ENCODE results near the gene NKD1.

Gene NKD1

GRCh38 chr16:50599494-50599893 lies 51.3 kb downstream of the NKD1 start:
- H3K4me3 Mint-ChIP-seq = no peak overlapping the region
- no peaks in the 10 kb centered on the region for H3K9me3 Mint-ChIP-seq
- no peak for ATAC-seq
- no peaks in the 10 kb centered on the region for H3K36me3 Mint-ChIP-seq
- no peak overlapping the region for H3K27ac Mint-ChIP-seq
- H3K27me3 Mint-ChIP-seq = no peaks in the 10 kb centered on the region
- H3K4me1 Mint-ChIP-seq = no peaks in the 10 kb centered on the region

DNA sequence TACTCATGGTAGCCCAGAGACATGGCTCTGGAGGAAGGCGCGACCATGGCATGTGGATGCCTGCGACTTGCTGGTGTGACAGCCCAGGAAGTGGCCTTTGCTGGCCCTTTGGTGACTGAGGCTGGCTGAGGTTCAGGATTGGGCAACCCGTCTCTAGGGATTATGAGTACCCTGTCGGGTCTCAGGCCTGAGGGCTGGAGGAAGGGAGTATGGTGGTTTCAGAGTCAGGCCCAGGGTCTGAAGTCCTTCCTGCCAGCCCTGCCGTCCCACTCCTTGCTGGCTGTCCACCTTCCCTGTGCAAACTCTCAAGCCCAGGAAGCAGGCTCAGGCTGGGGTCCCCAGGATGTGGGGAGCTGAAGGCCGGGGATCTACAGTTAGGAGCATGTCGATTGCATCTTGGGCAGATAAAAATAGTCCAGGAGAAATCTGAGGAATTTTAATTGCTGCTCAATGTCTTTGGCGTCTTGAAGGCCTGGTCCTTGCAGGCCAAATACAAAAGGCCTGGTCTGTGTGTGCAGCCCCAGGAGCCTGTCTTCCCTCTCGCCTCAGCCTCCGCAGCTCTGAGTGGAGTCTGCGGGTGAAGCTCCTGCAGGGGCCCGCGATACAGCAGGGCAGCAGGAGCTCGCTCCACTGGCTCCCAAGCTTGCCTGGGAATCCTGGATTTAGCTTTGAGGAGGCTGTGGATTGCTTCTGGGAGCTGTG lies 52.5 kb downstream of the NKD1 start:
- H3K4me1 Mint-ChIP-seq = no peaks in the 10 kb centered on the region
- ATAC-seq = no peak
- no peaks in the 10 kb centered on the region for H3K36me3 Mint-ChIP-seq
- no peak overlapping the region for H3K4me3 Mint-ChIP-seq
- no peak overlapping the region for H3K27ac Mint-ChIP-seq
- no peaks in the 10 kb centered on the region for H3K27me3 Mint-ChIP-seq
- H3K9me3 Mint-ChIP-seq = no peaks in the 10 kb centered on the region

- H3K36me3 Mint-ChIP-seq = no peaks in the 10 kb centered on the region
- ATAC-seq = no peak
- H3K4me1 Mint-ChIP-seq = no peaks in the 10 kb centered on the region
- H3K9me3 Mint-ChIP-seq = no peaks in the 10 kb centered on the region
- H3K4me3 Mint-ChIP-seq = no peak overlapping the region
- no peaks in the 10 kb centered on the region for H3K27me3 Mint-ChIP-seq
- H3K27ac Mint-ChIP-seq = no peak overlapping the region
Measured at GRCh38 chr16:50601341-50601740, 53.1 kb downstream of the NKD1 start.

- Mint-ChIP-seq H3K4me1 (no peaks in the 10 kb centered on the region), H3K27me3 (no peaks in the 10 kb centered on the region), H3K4me3 (no peak overlapping the region), H3K36me3 (no peaks in the 10 kb centered on the region), H3K9me3 (no peaks in the 10 kb centered on the region), H3K27ac (no peak overlapping the region)
- ATAC-seq = no peak
Measured at GRCh38 chr16:50602126-50602525, 53.9 kb downstream of the NKD1 start.

DNA sequence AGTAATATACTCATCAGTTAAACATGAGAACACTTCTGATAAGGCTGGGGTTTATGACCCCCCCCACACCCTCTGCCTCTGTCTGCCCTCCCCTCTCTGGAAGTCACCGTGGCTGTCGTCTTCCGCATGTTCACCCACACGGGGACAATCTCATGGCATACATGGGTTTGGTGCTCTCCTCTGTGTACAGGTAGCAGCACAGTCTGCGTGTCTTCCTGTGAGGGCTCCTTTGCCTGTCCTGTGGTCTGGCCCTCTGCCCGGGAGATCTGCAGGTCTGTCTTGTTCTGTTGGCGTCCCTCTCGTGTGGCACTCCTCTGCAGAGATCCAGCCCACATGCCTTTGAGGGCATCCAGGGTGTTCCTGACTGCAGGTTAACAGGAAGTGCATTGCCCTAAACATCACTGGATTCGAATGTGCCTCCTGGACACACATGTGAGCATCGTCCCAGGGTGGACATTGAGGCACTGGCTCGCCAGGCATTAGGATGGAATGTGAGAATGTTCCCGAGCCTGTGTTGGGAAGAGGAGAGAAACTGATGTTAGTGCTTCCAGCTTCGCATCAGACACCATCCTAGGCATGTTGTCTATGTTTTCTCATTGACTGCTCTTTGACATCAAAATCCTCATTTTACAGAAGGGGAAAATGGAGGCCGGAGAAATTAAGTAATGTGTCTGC lies 54.5 kb downstream of the NKD1 start:
- no peaks in the 10 kb centered on the region for H3K36me3 Mint-ChIP-seq
- H3K4me1 Mint-ChIP-seq = no peaks in the 10 kb centered on the region
- ATAC-seq = no peak
- no peaks in the 10 kb centered on the region for H3K9me3 Mint-ChIP-seq
- no peak overlapping the region for H3K4me3 Mint-ChIP-seq
- no peaks in the 10 kb centered on the region for H3K27me3 Mint-ChIP-seq
- H3K27ac Mint-ChIP-seq = no peak overlapping the region

- H3K4me1 Mint-ChIP-seq = no peaks in the 10 kb centered on the region
- no peaks in the 10 kb centered on the region for H3K36me3 Mint-ChIP-seq
- ATAC-seq = no peak
- H3K27me3 Mint-ChIP-seq = no peaks in the 10 kb centered on the region
- H3K27ac Mint-ChIP-seq = no peak overlapping the region
- H3K4me3 Mint-ChIP-seq = no peak overlapping the region
- H3K9me3 Mint-ChIP-seq = no peaks in the 10 kb centered on the region
Measured at GRCh38 chr16:50603206-50604064, 55.2 kb downstream of the NKD1 start.

DNA sequence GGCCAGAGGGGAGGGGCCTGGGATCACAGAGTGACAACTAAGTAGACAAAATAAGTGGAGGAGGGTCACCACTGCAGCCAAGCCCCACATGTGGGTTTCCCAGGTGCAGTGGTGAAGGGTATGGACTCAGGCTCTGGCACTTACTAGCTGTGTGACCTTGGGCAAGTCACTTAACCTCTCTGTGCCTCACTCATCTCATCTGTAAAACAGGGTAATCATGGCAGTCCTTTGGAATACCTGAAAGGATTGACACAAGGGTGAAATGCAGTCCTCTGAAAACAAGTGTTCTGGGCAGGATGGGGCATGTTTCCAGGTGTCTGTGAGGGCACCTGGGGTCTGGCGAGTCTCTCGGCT lies 55.8 kb downstream of the NKD1 start:
- H3K27me3 Mint-ChIP-seq = no peaks in the 10 kb centered on the region
- no peak overlapping the region for H3K4me3 Mint-ChIP-seq
- no peak for ATAC-seq
- no peaks in the 10 kb centered on the region for H3K9me3 Mint-ChIP-seq
- H3K4me1 Mint-ChIP-seq = no peaks in the 10 kb centered on the region
- no peaks in the 10 kb centered on the region for H3K36me3 Mint-ChIP-seq
- no peak overlapping the region for H3K27ac Mint-ChIP-seq

GRCh38 chr16:50604610-50605009 lies 56.4 kb downstream of the NKD1 start:
- Mint-ChIP-seq H3K27me3 (no peaks in the 10 kb centered on the region), H3K27ac (no peak overlapping the region), H3K4me1 (no peaks in the 10 kb centered on the region), H3K4me3 (no peak overlapping the region), H3K9me3 (no peaks in the 10 kb centered on the region), H3K36me3 (no peaks in the 10 kb centered on the region)
- no peak for ATAC-seq

DNA sequence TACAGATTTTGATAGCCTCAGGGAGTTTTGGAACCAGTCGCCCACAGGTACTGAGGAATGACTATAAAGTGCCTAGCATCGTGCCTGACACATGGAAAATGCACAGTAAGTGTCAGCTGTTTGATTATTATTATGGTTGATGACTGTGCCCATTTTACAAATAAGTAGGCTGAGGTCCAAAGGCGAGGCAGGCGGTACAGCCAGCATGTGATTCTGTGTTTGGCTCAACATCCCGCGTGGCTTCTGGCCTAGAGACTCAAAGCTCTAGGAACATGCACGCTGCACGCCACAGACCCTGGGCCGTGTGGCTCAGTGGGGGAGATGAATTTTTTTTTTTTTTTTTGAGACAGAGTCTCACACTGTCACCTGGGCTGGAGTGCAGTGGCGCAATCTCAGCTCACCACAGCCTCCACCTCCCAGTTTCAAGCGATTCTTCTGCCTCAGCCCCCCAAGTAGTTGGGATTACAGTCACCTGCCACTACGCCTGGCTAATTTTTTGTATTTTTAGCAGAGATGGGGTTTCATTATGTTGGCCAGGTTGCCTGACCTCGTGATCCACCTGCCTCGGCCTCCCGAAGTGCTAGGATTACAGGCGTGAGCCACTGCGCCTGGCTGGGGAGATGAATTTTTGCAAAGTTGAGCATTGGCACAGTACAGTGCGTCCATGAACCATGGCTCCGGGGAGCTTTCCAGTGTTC lies 57.7 kb downstream of the NKD1 start:
- Mint-ChIP-seq H3K36me3 (no peaks in the 10 kb centered on the region), H3K9me3 (no peaks in the 10 kb centered on the region), H3K4me1 (no peaks in the 10 kb centered on the region), H3K4me3 (no peak overlapping the region), H3K27ac (no peak overlapping the region), H3K27me3 (no peaks in the 10 kb centered on the region)
- no peak for ATAC-seq

DNA sequence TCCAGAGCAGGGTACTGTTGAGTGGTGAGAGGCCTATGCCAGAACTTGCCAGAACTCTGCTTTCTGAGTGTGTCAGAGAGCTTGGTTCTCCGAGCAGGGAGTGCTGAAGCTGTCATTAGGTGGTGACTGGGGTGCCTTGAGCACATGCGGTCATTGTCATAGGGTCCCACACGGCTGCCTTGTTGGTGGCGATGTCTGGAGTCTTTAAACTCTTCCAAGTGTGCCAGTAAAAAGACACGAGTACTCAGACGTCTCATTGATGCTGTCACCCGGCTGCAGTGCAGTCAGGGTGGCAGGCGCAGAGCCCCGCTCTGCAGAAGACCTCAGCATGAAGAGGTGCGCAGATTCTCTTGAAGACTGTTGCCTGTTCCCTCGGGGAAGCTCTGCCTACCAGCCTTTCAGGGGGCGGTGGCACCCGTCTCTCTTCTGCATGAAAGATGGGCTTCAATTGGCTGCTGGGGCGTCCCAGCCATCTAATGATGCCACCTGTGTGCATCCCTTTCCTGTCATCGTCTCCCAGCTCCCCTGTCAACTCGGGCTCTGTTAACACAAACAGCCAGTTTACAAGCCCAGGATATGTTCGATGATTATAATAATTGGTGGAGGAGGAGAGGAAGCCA lies 58.3 kb downstream of the NKD1 start:
- ATAC-seq = no peak
- H3K27ac Mint-ChIP-seq = no peak overlapping the region
- no peaks in the 10 kb centered on the region for H3K27me3 Mint-ChIP-seq
- H3K36me3 Mint-ChIP-seq = no peaks in the 10 kb centered on the region
- no peak overlapping the region for H3K4me3 Mint-ChIP-seq
- no peaks in the 10 kb centered on the region for H3K4me1 Mint-ChIP-seq
- no peaks in the 10 kb centered on the region for H3K9me3 Mint-ChIP-seq

- Mint-ChIP-seq H3K27ac (no peak overlapping the region), H3K4me1 (no peaks in the 10 kb centered on the region), H3K4me3 (no peak overlapping the region), H3K36me3 (no peaks in the 10 kb centered on the region), H3K9me3 (no peaks in the 10 kb centered on the region), H3K27me3 (peaks cover 1% of the 10 kb centered on the region)
- no peak for ATAC-seq
Measured at GRCh38 chr16:50607051-50607431, 58.8 kb downstream of the NKD1 start.

GRCh38 chr16:50607447-50607846 lies 59.3 kb downstream of the NKD1 start:
- H3K4me1 Mint-ChIP-seq = no peaks in the 10 kb centered on the region
- H3K27me3 Mint-ChIP-seq = peaks cover 5% of the 10 kb centered on the region
- H3K4me3 Mint-ChIP-seq = no peak overlapping the region
- no peak overlapping the region for H3K27ac Mint-ChIP-seq
- no peak for ATAC-seq
- no peaks in the 10 kb centered on the region for H3K9me3 Mint-ChIP-seq
- H3K36me3 Mint-ChIP-seq = no peaks in the 10 kb centered on the region

DNA sequence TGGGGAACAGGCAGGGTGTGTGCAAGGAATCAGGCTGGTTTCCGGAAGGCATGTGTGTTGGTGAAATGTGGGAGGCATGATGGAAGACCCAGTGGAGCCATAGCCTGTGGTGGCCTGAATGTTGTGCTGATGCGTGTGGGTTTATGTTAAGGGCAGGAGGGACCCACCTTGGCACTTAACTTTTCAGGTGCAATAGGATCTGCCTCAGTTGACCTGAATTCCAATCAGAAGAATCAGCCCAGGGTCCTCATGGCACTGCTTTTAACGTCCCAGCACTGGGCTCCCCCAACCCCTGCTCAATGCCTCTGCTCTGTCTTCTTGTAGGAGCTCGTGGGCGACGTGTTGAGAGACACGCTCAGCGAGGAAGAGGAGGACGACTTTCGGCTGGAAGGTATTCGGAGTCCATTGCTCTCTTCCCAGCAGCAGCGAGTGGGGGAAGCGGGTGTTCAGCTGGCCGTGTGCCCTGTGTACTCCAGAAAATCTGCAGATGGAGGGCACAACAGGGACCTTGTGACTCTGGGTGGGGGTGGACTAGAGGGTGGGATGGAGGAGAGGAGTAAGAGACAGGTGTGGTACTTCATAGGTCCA lies 59.9 kb downstream of the NKD1 start:
- no peak for ATAC-seq
- no peaks in the 10 kb centered on the region for H3K9me3 Mint-ChIP-seq
- no peak overlapping the region for H3K27ac Mint-ChIP-seq
- no peak overlapping the region for H3K4me3 Mint-ChIP-seq
- no peaks in the 10 kb centered on the region for H3K4me1 Mint-ChIP-seq
- peaks cover 12% of the 10 kb centered on the region for H3K27me3 Mint-ChIP-seq
- H3K36me3 Mint-ChIP-seq = no peaks in the 10 kb centered on the region

DNA sequence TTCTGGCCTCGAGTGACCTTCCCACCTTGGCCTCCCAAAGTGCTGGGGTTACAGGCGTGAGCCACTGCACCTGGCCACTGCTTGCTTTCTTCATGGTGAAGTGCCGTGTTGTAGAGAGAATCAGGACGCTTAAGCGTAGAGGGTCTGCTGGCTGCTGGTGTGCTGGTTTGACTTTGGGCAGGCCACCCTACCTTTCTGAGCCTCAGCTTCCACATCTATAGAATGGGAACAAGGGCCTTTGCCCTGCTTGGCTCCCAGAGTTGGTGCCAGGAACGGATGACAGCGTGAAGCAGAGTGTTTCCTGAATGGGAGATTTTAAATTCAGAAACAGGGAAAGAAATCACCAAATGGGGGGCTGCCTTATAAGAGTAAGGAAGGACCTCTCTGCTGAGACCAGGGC lies 60.9 kb downstream of the NKD1 start:
- peaks cover 14% of the 10 kb centered on the region for H3K27me3 Mint-ChIP-seq
- H3K4me3 Mint-ChIP-seq = no peak overlapping the region
- H3K4me1 Mint-ChIP-seq = no peaks in the 10 kb centered on the region
- H3K9me3 Mint-ChIP-seq = no peaks in the 10 kb centered on the region
- no peaks in the 10 kb centered on the region for H3K36me3 Mint-ChIP-seq
- no peak for ATAC-seq
- no peak overlapping the region for H3K27ac Mint-ChIP-seq

- no peaks in the 10 kb centered on the region for H3K9me3 Mint-ChIP-seq
- no peak for ATAC-seq
- peaks cover 14% of the 10 kb centered on the region for H3K27me3 Mint-ChIP-seq
- H3K36me3 Mint-ChIP-seq = no peaks in the 10 kb centered on the region
- H3K4me1 Mint-ChIP-seq = no peaks in the 10 kb centered on the region
- H3K4me3 Mint-ChIP-seq = no peak overlapping the region
- no peak overlapping the region for H3K27ac Mint-ChIP-seq
Measured at GRCh38 chr16:50609471-50609870, 61.3 kb downstream of the NKD1 start.
